CD4-positive, alpha-beta memory T cell (primary cell): ENCODE results near the gene TMEM150A. TPM values are rescaled to one million over a fixed set of nuclear protein-coding genes. Genes with fewer than 3 reads are reported as not detected.

ENCODE experiments used
- CTCF ChIA-PET: fragments of 350-600 bp; sonication (Branson Sonifier 250); formaldehyde crosslinking; loops from one replicate; lab custom pipeline; 2021; ENCODE audit warnings: inconsistent platforms; ENCODE audit not compliant: partially characterized antibody; lab: Charles Lee
- POLR2A ChIA-PET: fragments of 350-600 bp; sonication (Branson Sonifier 250); formaldehyde crosslinking; loops from one replicate; lab custom pipeline; 2021; ENCODE audit not compliant: partially characterized antibody; lab: Charles Lee
- DNase-seq, 5 donors: peaks; one replicate each; pipeline versions ENCODE4 v3.0.0 to v3.0.0-alpha.2; 2020 to 2022; ENCODE audit warnings: mixed read lengths in 1 of 5
- H3K27ac ChIP-seq: one replicate; pipeline ENCODE4 v1.7.0; 2013; ENCODE audit warnings: low read depth, low read length
- H3K27me3 ChIP-seq: 2 replicates; pipeline ENCODE4 v1.7.0; 2013; ENCODE audit warnings: mild to moderate bottlenecking, low read length, moderate library complexity; ENCODE audit not compliant: insufficient read depth
- H3K36me3 ChIP-seq: 2 replicates; pipeline ENCODE4 v1.7.0; 2013; ENCODE audit warnings: mild to moderate bottlenecking, low read length, moderate library complexity; ENCODE audit not compliant: insufficient read depth
- H3K4me1 ChIP-seq: 2 replicates; pipeline ENCODE4 v1.7.0; 2013; ENCODE audit warnings: mild to moderate bottlenecking, low read length, moderate library complexity; ENCODE audit not compliant: insufficient read depth
- H3K4me3 ChIP-seq, 2 donors: one replicate each; pipeline ENCODE4 v1.7.0; 2013; ENCODE audit warnings: low read length in 2 of 2, mild to moderate bottlenecking in 1 of 2
- H3K9me3 ChIP-seq, 2 donors: one replicate each; pipeline ENCODE4 v1.7.0; 2013; ENCODE audit warnings: low read length in 2 of 2, control low read depth in 1 of 2; ENCODE audit not compliant: control insufficient read depth in 1 of 2
- H3K27ac Mint-ChIP-seq, 7 donors: one replicate each; pipeline ENCODE4 v1.8.0; 2020 to 2021; ENCODE audit warnings: mixed read lengths in 7 of 7, mild to moderate bottlenecking in 6 of 7, inconsistent platforms in 3 of 7, moderate library complexity in 3 of 7
- H3K27me3 Mint-ChIP-seq, 2 donors: one replicate each; pipeline ENCODE4 v1.8.0; 2020 to 2021; ENCODE audit warnings: mixed read lengths in 2 of 2
- H3K36me3 Mint-ChIP-seq, 2 donors: one replicate each; pipeline ENCODE4 v1.8.0; 2020 to 2021; ENCODE audit warnings: mixed read lengths in 2 of 2, inconsistent platforms in 1 of 2, mild to moderate bottlenecking in 1 of 2
- H3K4me1 Mint-ChIP-seq, 4 donors: one replicate each; pipeline ENCODE4 v1.8.0; 2020 to 2021; ENCODE audit warnings: mixed read lengths in 4 of 4, mild to moderate bottlenecking in 1 of 4
- H3K4me3 Mint-ChIP-seq, 8 donors: one replicate each; pipeline ENCODE4 v1.8.0; 2020 to 2021; ENCODE audit warnings: mixed read lengths in 8 of 8, mild to moderate bottlenecking in 7 of 8, moderate library complexity in 6 of 8, inconsistent platforms in 3 of 8
- H3K9me3 Mint-ChIP-seq, 8 donors: one replicate each; pipeline ENCODE4 v1.8.0; 2020 to 2021; ENCODE audit warnings: mixed read lengths in 8 of 8, mild to moderate bottlenecking in 5 of 8, inconsistent platforms in 3 of 8, moderate library complexity in 1 of 8
- intact Hi-C: fragments of 100-400 bp; cut with micrococcal nuclease; formaldehyde crosslinking; loops from one replicate; pipeline ENCODE4 v1.15.1; 2023
- polyA plus RNA-seq, 2 donors: library from polyadenylated mRNA; unstranded; fragments of 300-500 nt; fragmentation: Illumina TruSeq; gene quantifications; one replicate each; pipeline ENCODE4 v1.2.3, GENCODE V29; 2021
- total RNA-seq, 2 experiments: library from RNA; stranded (reverse); gene quantifications; one replicate each; pipeline ENCODE4 v1.2.3, GENCODE V29; 2021

The TMEM150A gene
- total and polyA plus RNA-seq, 4 experiments from 2014 or later: 13.3 to 17.9 (median 14.8) TPM

- no peaks in the 10 kb centered on the region for H3K27me3 Mint-ChIP-seq
- Histone ChIP-seq H3K9me3 (no peaks in the 10 kb centered on the region), H3K27ac (no peak overlapping the region), H3K4me3 (no peak overlapping the region), H3K4me1 (peaks cover 49% of the 10 kb centered on the region), H3K27me3 (no peaks in the 10 kb centered on the region), H3K36me3 (peaks cover under 1% of the 10 kb centered on the region)
- peaks cover 6 to 27% of the 10 kb centered on the region in 2 donors for H3K36me3 Mint-ChIP-seq
- ChIA-PET CTCF (interaction anchor here (0.7 kb wide), 1 partner anchor 10 kb away, joined by 3 read pairs; no protein-coding TSS in a partner anchor), POLR2A (interaction anchor here (1.3 to 6.5 kb wide), 5 partner anchors 11 to 75 kb away, joined by 4 to 86 read pairs (median 31); partner anchors contain the start of genes MAT2A, RNF181 and TMEM150A)
- no peak for DNase-seq
- no peaks in the 10 kb centered on the region for H3K9me3 Mint-ChIP-seq
- H3K4me1 Mint-ChIP-seq: peaks cover 17 to 45% (median 31%) of the 10 kb centered on the region in 4 donors
- peak overlapping the region in 4 of 7 donors; percentile 32 to 96 (median 68) for H3K27ac Mint-ChIP-seq
- peak overlapping the region in 4 of 8 donors; percentile 6 to 51 (median 50) for H3K4me3 Mint-ChIP-seq
- intact Hi-C loops: loop anchor here (10.0 kb wide), 1 partner anchor 289 kb away; the partner anchor contains the start of gene TGOLN2
Observed at GRCh38 chr2:85613717-85614515, 11.4 kb upstream of the TMEM150A start.

- Histone ChIP-seq H3K4me3 (peak within 1 kb of the TSS; percentile 57 to 86), H3K27me3 (no peaks in the 10 kb centered on the region), H3K4me1 (peaks cover 30% of the 10 kb centered on the region), H3K27ac (peak within 1 kb of the TSS; percentile 72), H3K9me3 (no peaks in the 10 kb centered on the region), H3K36me3 (peaks cover 13% of the 10 kb centered on the region)
- Mint-ChIP-seq H3K27ac (peak within 1 kb of the TSS; percentile 94 to 97 (median 97)), H3K4me3 (peak within 1 kb of the TSS; percentile 96 to 100 (median 98)), H3K27me3 (no peaks in the 10 kb centered on the region), H3K4me1 (peaks cover 13 to 41% (median 25%) of the 10 kb centered on the region in 4 donors), H3K9me3 (no peaks in the 10 kb centered on the region), H3K36me3 (peaks cover 15 to 36% of the 10 kb centered on the region in 2 donors)
- intact Hi-C loops: loop anchor here (1.0 to 10.0 kb wide), 4 partner anchors 10 to 287 kb away; partner anchors contain the start of genes GGCX, RNF181, TGOLN2 and TMEM150A
- CTCF ChIA-PET: interaction anchor here (0.7 to 1.7 kb wide), 7 partner anchors 8 to 61 kb away, joined by 3 to 8 read pairs (median 4); partner anchors contain the start of gene TMEM150A
- peak; percentile 77 to 86 (median 77) for DNase-seq
- POLR2A ChIA-PET: interaction anchor here (0.6 to 6.5 kb wide), 15 partner anchors 9 to 284 kb away, joined by 3 to 86 read pairs (median 6); partner anchors contain the start of genes GGCX, MAT2A, RNF181 and SH2D6
Observed at GRCh38 chr2:85611705-85612587, 9.4 kb upstream of the TMEM150A start, which contains the start of gene C2orf68. C2orf68 (minus strand) TSS chr2:85612066; CDS start chr2:85611984, 82 bp downstream.

- DNase-seq: peak in 1 of 5 donors; percentile 32
- peak overlapping the region; percentile 53 to 86 for H3K4me3 ChIP-seq
- H3K36me3 Mint-ChIP-seq: peaks cover 15 to 36% of the 10 kb centered on the region in 2 donors
- intact Hi-C loops: loop anchor here (10.0 kb wide), 1 partner anchor 286 kb away; the partner anchor contains the start of gene TGOLN2
- H3K27me3 Mint-ChIP-seq: no peaks in the 10 kb centered on the region
- peaks cover 13% of the 10 kb centered on the region for H3K36me3 ChIP-seq
- no peaks in the 10 kb centered on the region for H3K9me3 Mint-ChIP-seq
- no peaks in the 10 kb centered on the region for H3K27me3 ChIP-seq
- peaks cover 27% of the 10 kb centered on the region for H3K4me1 ChIP-seq
- peak overlapping the region; percentile 93 to 97 (median 97) for H3K27ac Mint-ChIP-seq
- H3K4me3 Mint-ChIP-seq: peak overlapping the region; percentile 96 to 100 (median 98)
- H3K27ac ChIP-seq: peak overlapping the region; percentile 72
- peaks cover 14 to 42% (median 26%) of the 10 kb centered on the region in 4 donors for H3K4me1 Mint-ChIP-seq
- POLR2A ChIA-PET: interaction anchor here (0.6 to 6.5 kb wide), 14 partner anchors 8 to 284 kb away, joined by 3 to 86 read pairs (median 7); partner anchors contain the start of genes GGCX, MAT2A, RNF181 and SH2D6
- H3K9me3 ChIP-seq: no peaks in the 10 kb centered on the region
- CTCF ChIA-PET: interaction anchor here (1.0 to 1.7 kb wide), 5 partner anchors 7 to 26 kb away, joined by 3 to 8 read pairs (median 4); partner anchors contain the start of gene TMEM150A
Observed at GRCh38 chr2:85611217-85611704, 8.8 kb upstream of the TMEM150A start.

- Histone ChIP-seq H3K27ac (no peak overlapping the region), H3K9me3 (no peaks in the 10 kb centered on the region), H3K4me1 (peaks cover 40% of the 10 kb centered on the region), H3K4me3 (no peak overlapping the region), H3K36me3 (peaks cover 13% of the 10 kb centered on the region), H3K27me3 (no peaks in the 10 kb centered on the region)
- H3K27ac Mint-ChIP-seq: peak overlapping the region in 2 of 7 donors; percentile 43 to 67
- intact Hi-C loops: no loop called here
- DNase-seq: no peak
- no peaks in the 10 kb centered on the region for H3K27me3 Mint-ChIP-seq
- POLR2A ChIA-PET: interaction anchor here (4.0 to 8.8 kb wide), 2 partner anchors 7 to 12 kb away, joined by 37 to 86 read pairs; partner anchors contain the start of genes C2orf68, RNF181 and USP39
- peak overlapping the region in 1 of 8 donors; percentile 63 for H3K4me3 Mint-ChIP-seq
- H3K9me3 Mint-ChIP-seq: peaks cover 0 to 2% (median 0%) of the 10 kb centered on the region in 8 donors
- CTCF ChIA-PET: interaction anchor here (2.0 kb wide), 1 partner anchor 30 kb away, joined by 5 read pairs; no protein-coding TSS in a partner anchor
- H3K4me1 Mint-ChIP-seq: peaks cover 22 to 64% (median 44%) of the 10 kb centered on the region in 4 donors
- H3K36me3 Mint-ChIP-seq: peaks cover 15 to 40% of the 10 kb centered on the region in 2 donors
Observed at GRCh38 chr2:85607268-85608215, 5.0 kb upstream of the TMEM150A start.

- Mint-ChIP-seq H3K27me3 (no peaks in the 10 kb centered on the region), H3K4me1 (peaks cover 23 to 68% (median 44%) of the 10 kb centered on the region in 4 donors), H3K9me3 (peaks cover 0 to 2% (median 0%) of the 10 kb centered on the region in 8 donors), H3K36me3 (peaks cover 15 to 34% of the 10 kb centered on the region in 2 donors), H3K4me3 (no peak overlapping the region), H3K27ac (peak overlapping the region in 1 of 7 donors; percentile 22)
- intact Hi-C loops: no loop called here
- Histone ChIP-seq H3K4me3 (no peak overlapping the region), H3K36me3 (peaks cover 13% of the 10 kb centered on the region), H3K27ac (no peak overlapping the region), H3K9me3 (no peaks in the 10 kb centered on the region), H3K4me1 (peaks cover 41% of the 10 kb centered on the region), H3K27me3 (no peaks in the 10 kb centered on the region)
- ChIA-PET POLR2A (interaction anchor here (1.0 to 8.8 kb wide), 4 partner anchors 8 to 67 kb away, joined by 3 to 86 read pairs (median 22); partner anchors contain the start of genes C2orf68, MAT2A, RNF181 and USP39), CTCF (interaction anchor here (0.7 to 2.0 kb wide), 2 partner anchors 31 to 54 kb away, joined by 3 to 5 read pairs; no protein-coding TSS in a partner anchor)
- no peak for DNase-seq
Observed at GRCh38 chr2:85606116-85606455, 3.6 kb upstream of the TMEM150A start.
